ENCODE measurements around the gene HECTD1. TPM values are rescaled to one million over a fixed set of nuclear protein-coding genes. Genes with fewer than 3 reads are reported as not detected.

The HECTD1 gene
- total and polyA plus RNA-seq, 2 experiments from 2014 or later: 49.4 to 180 TPM

- H3K27me3 ChIP-seq: no peaks in the 10 kb centered on the region
- no peaks in the 10 kb centered on the region for H3K36me3 ChIP-seq
- TF ChIP-seq CTCF (IDR thresholded peaks at IDR 0.05; ENCODE audit: low read depth, low read length): no peak
- no peak overlapping the region for H3K27ac ChIP-seq
- peak in 1 of 2 donors; percentile 99 for DNase-seq (ENCODE audit: low read depth in 1 of 2, low spot score in 1 of 2)
- peaks cover 5% of the 10 kb centered on the region for H3K4me1 ChIP-seq (ENCODE audit: low read depth)
- H3K9me3 ChIP-seq (ENCODE audit: low read depth): no peaks in the 10 kb centered on the region
- H3K4me3 ChIP-seq: no peak overlapping the region
Observed at GRCh38 chr14:31229638-31230572, 22.3 kb upstream of the HECTD1 start.

GRCh38 chr14:31229009-31229408 is 21.4 kb upstream of the HECTD1 start:
- H3K9me3 ChIP-seq (ENCODE audit: low read depth): no peaks in the 10 kb centered on the region
- H3K27me3 ChIP-seq: no peaks in the 10 kb centered on the region
- peak overlapping the region; percentile 16 for H3K27ac ChIP-seq
- peaks cover 5% of the 10 kb centered on the region for H3K4me1 ChIP-seq (ENCODE audit: low read depth)
- TF ChIP-seq CTCF (IDR thresholded peaks at IDR 0.05; ENCODE audit: low read depth, low read length): no peak
- no peaks in the 10 kb centered on the region for H3K36me3 ChIP-seq
- DNase-seq (ENCODE audit: low read depth in 1 of 2, low spot score in 1 of 2): no peak
- H3K4me3 ChIP-seq: no peak overlapping the region

GRCh38 chr14:31228533-31228932 is 20.9 kb upstream of the HECTD1 start:
- DNase-seq (ENCODE audit: low read depth in 1 of 2, low spot score in 1 of 2): peak in 1 of 2 donors; percentile 60
- no peak for TF ChIP-seq CTCF (IDR thresholded peaks at IDR 0.05; ENCODE audit: low read depth, low read length)
- H3K4me3 ChIP-seq: no peak overlapping the region
- no peaks in the 10 kb centered on the region for H3K9me3 ChIP-seq (ENCODE audit: low read depth)
- peaks cover 5% of the 10 kb centered on the region for H3K4me1 ChIP-seq (ENCODE audit: low read depth)
- no peaks in the 10 kb centered on the region for H3K27me3 ChIP-seq
- H3K27ac ChIP-seq: peak overlapping the region; percentile 16
- no peaks in the 10 kb centered on the region for H3K36me3 ChIP-seq

GRCh38 chr14:31224808-31225207 is 17.2 kb upstream of the HECTD1 start:
- no peaks in the 10 kb centered on the region for H3K36me3 ChIP-seq
- H3K4me1 ChIP-seq (ENCODE audit: low read depth): peaks cover 5% of the 10 kb centered on the region
- no peaks in the 10 kb centered on the region for H3K9me3 ChIP-seq (ENCODE audit: low read depth)
- H3K27me3 ChIP-seq: no peaks in the 10 kb centered on the region
- H3K4me3 ChIP-seq: no peak overlapping the region
- TF ChIP-seq CTCF (IDR thresholded peaks at IDR 0.05; ENCODE audit: low read depth, low read length): no peak
- H3K27ac ChIP-seq: no peak overlapping the region
- no peak for DNase-seq (ENCODE audit: low read depth in 1 of 2, low spot score in 1 of 2)

- Histone ChIP-seq H3K36me3 (no peaks in the 10 kb centered on the region), H3K9me3 (ENCODE audit: low read depth) (no peaks in the 10 kb centered on the region), H3K27me3 (no peaks in the 10 kb centered on the region), H3K4me1 (ENCODE audit: low read depth) (no peaks in the 10 kb centered on the region), H3K27ac (no peak overlapping the region), H3K4me3 (no peak overlapping the region)
- no peak for TF ChIP-seq CTCF (IDR thresholded peaks at IDR 0.05; ENCODE audit: low read depth, low read length)
- no peak for DNase-seq (ENCODE audit: low read depth in 1 of 2, low spot score in 1 of 2)
Observed at GRCh38 chr14:31223331-31223730, 15.7 kb upstream of the HECTD1 start.
